ENCODE measurements around the gene RAB5B.

- TF ChIP-seq CTCF (conservative IDR thresholded peaks at IDR 0.05 in 1 of 2, IDR thresholded peaks at IDR 0.05 in 1 of 2; ENCODE audit: low read depth in 1 of 2, low read length in 2 of 2) (no peak), EZH2 (IDR thresholded peaks at IDR 0.05; ENCODE audit: low read length, missing control alignments) (no peak)
Observed at GRCh38 chr12:55933169-55933798, 40.6 kb upstream of the RAB5B start.

Data from fibroblast of lung (primary cell).